IPS-NIHi11 (cell line): ENCODE data around the gene MBD6.

Source experiments
- DNase-seq: peaks from one replicate; pipeline ENCODE4 v3.0.0; 2012; ENCODE audit warnings: mixed read lengths, low spot score

The MBD6 gene

DNA sequence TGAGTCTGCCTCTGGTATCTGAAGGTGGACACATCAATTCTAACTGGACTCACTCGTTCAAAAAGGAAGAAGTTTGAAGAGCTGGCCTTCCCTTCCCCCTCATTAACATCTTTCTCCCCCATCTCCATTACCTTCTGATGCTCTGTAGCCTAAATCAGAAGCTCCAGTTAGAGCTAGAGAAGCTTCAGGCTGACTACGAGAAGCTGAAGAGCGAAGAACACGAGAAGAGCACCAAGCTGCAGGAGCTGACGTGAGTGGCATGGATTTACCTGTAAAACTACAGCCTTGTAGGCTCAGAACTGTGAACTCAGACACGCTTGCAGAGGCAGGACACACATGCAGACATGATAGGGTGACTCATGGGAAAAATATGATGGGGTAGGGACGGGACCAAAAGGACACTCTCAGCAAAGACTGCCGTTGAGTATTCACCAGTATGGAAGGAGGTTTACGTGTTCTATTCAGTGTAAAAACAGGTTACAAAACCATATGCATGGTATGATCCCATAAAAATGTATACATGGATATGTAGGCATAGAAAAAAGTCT is 54.1 kb downstream of the MBD6 start:
- no peak for DNase-seq

DNA sequence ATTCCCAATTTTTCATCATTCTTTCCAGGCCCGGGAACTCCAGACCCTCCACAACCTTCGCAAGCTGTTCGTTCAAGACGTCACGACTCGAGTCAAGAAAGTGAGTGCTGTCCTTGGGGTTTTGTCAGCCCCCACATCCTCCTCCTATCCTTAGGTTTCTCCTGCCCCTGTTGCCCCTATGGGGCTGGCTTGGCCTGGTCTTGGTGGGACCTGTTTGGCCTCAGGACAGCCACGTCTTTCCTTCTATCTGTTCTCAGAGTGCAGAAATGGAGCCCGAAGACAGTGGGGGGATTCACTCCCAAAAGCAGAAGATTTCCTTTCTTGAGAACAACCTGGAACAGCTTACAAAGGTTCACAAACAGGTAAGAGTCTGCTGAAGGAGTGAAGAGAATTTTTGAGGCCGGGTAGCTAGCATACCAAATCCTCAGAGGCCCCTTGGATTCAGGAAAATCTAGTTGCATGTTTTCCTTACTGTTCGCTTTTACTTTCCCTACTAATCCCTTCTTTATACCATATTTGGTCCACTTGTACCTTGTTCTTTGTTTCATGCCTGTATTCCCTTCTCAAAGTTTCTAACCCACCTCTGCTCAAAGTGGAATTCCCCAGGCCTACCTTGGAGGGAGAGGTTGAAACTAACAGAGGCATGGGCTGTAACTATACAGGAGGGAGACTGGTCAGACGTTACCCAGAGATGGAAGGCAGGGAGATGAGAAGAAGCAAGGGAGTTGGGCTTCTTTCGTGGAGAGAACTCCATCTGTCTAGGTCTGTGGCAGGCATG is 55.5 kb downstream of the MBD6 start:
- no peak for DNase-seq

DNA sequence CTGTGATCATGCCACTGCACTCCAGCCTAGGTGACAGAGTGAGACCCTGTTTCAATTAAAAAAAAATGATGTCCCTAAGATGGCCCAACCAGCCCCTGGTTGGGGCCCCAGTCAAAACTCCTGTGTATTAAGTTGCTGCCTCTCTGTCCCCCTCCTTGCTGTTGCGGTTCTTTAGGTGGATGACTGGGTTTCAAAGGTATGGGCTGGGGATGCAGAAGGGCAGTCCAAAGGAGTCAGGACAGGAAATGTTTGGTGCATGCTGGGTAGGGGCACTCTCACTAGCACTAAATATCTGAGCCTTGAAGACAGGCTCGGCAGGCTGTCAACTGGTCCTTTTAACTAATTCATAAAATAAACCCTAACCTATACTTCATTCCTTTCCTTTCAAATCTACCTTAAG is 56.4 kb downstream of the MBD6 start:
- no peak for DNase-seq
